ENCODE data around the gene NFS1.

Gene NFS1

GRCh38 chr20:35674921-35675320 is 24.2 kb downstream of the NFS1 start:
- no peak for TF ChIP-seq CTCF (conservative IDR thresholded peaks at IDR 0.05; ENCODE audit: low read depth, low read length)
- Histone ChIP-seq H3K4me3 (IDR thresholded peaks at IDR 0.05; ENCODE audit: insufficient read depth, low read depth, low read length) (no peak overlapping the region), H4K20me1 (ENCODE audit: insufficient read depth) (no peaks in the 10 kb centered on the region), H3K27ac (no peak overlapping the region), H3K4me2 (no peak overlapping the region), H3K27me3 (ENCODE audit: insufficient read depth, low read depth) (no peaks in the 10 kb centered on the region), H3K36me3 (ENCODE audit: insufficient read depth) (no peaks in the 10 kb centered on the region), H2AFZ (ENCODE audit: low read depth) (no peak overlapping the region), H3K4me1 (ENCODE audit: low read depth, poor library complexity, severe bottlenecking) (peaks cover 16% of the 10 kb centered on the region), H3K9ac (no peak overlapping the region), H3K79me2 (ENCODE audit: insufficient read depth, low read depth) (no peaks in the 10 kb centered on the region)

GRCh38 chr20:35673884-35674283 is 25.3 kb downstream of the NFS1 start:
- Histone ChIP-seq H3K9ac (no peak overlapping the region), H3K4me3 (IDR thresholded peaks at IDR 0.05; ENCODE audit: insufficient read depth, low read depth, low read length) (no peak overlapping the region), H3K36me3 (ENCODE audit: insufficient read depth) (no peaks in the 10 kb centered on the region), H3K27ac (no peak overlapping the region), H3K27me3 (ENCODE audit: insufficient read depth, low read depth) (no peaks in the 10 kb centered on the region), H4K20me1 (ENCODE audit: insufficient read depth) (no peaks in the 10 kb centered on the region), H3K4me2 (no peak overlapping the region), H3K79me2 (ENCODE audit: insufficient read depth, low read depth) (no peaks in the 10 kb centered on the region), H3K4me1 (ENCODE audit: low read depth, poor library complexity, severe bottlenecking) (peaks cover 16% of the 10 kb centered on the region), H2AFZ (ENCODE audit: low read depth) (no peak overlapping the region)
- TF ChIP-seq CTCF (conservative IDR thresholded peaks at IDR 0.05; ENCODE audit: low read depth, low read length): no peak

- Histone ChIP-seq H4K20me1 (ENCODE audit: insufficient read depth) (no peaks in the 10 kb centered on the region), H3K4me1 (ENCODE audit: low read depth, poor library complexity, severe bottlenecking) (peaks cover 16% of the 10 kb centered on the region), H3K27me3 (ENCODE audit: insufficient read depth, low read depth) (no peaks in the 10 kb centered on the region), H3K79me2 (ENCODE audit: insufficient read depth, low read depth) (peaks cover 1% of the 10 kb centered on the region; the same call in 1 of the 2 replicates), H3K4me2 (no peak overlapping the region), H3K4me3 (IDR thresholded peaks at IDR 0.05; ENCODE audit: insufficient read depth, low read depth, low read length) (no peak overlapping the region), H3K36me3 (ENCODE audit: insufficient read depth) (no peaks in the 10 kb centered on the region), H3K9ac (no peak overlapping the region), H3K27ac (no peak overlapping the region), H2AFZ (ENCODE audit: low read depth) (no peak overlapping the region)
- no peak for TF ChIP-seq CTCF (conservative IDR thresholded peaks at IDR 0.05; ENCODE audit: low read depth, low read length)
Measured at GRCh38 chr20:35669681-35670080, 29.5 kb downstream of the NFS1 start.

- H3K27me3 ChIP-seq (ENCODE audit: insufficient read depth, low read depth): no peaks in the 10 kb centered on the region
- no peaks in the 10 kb centered on the region for H4K20me1 ChIP-seq (ENCODE audit: insufficient read depth)
- no peak overlapping the region for H2AFZ ChIP-seq (ENCODE audit: low read depth)
- H3K4me3 ChIP-seq (IDR thresholded peaks at IDR 0.05; ENCODE audit: insufficient read depth, low read depth, low read length): no peak overlapping the region
- H3K79me2 ChIP-seq (ENCODE audit: insufficient read depth, low read depth): peaks cover 6% of the 10 kb centered on the region
- no peak overlapping the region for H3K4me2 ChIP-seq
- no peak overlapping the region for H3K9ac ChIP-seq
- no peaks in the 10 kb centered on the region for H3K36me3 ChIP-seq (ENCODE audit: insufficient read depth)
- H3K4me1 ChIP-seq (ENCODE audit: low read depth, poor library complexity, severe bottlenecking): peaks cover 16% of the 10 kb centered on the region
- no peak for TF ChIP-seq CTCF (conservative IDR thresholded peaks at IDR 0.05; ENCODE audit: low read depth, low read length)
- no peak overlapping the region for H3K27ac ChIP-seq
Measured at GRCh38 chr20:35669221-35669620, 29.9 kb downstream of the NFS1 start.

GRCh38 chr20:35665949-35666288 is 33.2 kb downstream of the NFS1 start:
- Histone ChIP-seq H3K27me3 (ENCODE audit: insufficient read depth, low read depth) (no peaks in the 10 kb centered on the region), H2AFZ (ENCODE audit: low read depth) (no peak overlapping the region), H4K20me1 (ENCODE audit: insufficient read depth) (peaks cover 29% of the 10 kb centered on the region), H3K36me3 (ENCODE audit: insufficient read depth) (no peaks in the 10 kb centered on the region), H3K4me1 (ENCODE audit: low read depth, poor library complexity, severe bottlenecking) (peaks cover 24% of the 10 kb centered on the region), H3K79me2 (ENCODE audit: insufficient read depth, low read depth) (peaks cover 39% of the 10 kb centered on the region), H3K27ac (no peak overlapping the region), H3K4me3 (IDR thresholded peaks at IDR 0.05; ENCODE audit: insufficient read depth, low read depth, low read length) (no peak overlapping the region), H3K4me2 (no peak overlapping the region), H3K9ac (no peak overlapping the region)
- no peak for TF ChIP-seq CTCF (conservative IDR thresholded peaks at IDR 0.05; ENCODE audit: low read depth, low read length)

Data from KMS-11 (cell line).